HepG2 (cell line): ENCODE measurements around the gene GAL3ST2. TPM values are rescaled to one million over a fixed set of nuclear protein-coding genes. Genes with fewer than 3 reads are reported as not detected.
A peak's percentile ranks its signal among the peaks of the same experiment; 100 is the strongest.

Experiments
- BCL3 ChIP-seq: sonication (generic); formaldehyde crosslinking; IDR thresholded peaks from 2 replicates; pipeline ENCODE4 v1.5.1; 2020; ENCODE audit warnings: mild to moderate bottlenecking, missing genetic modification reagents, moderate library complexity
- DZIP1 ChIP-seq: sonication (generic); formaldehyde crosslinking; IDR thresholded peaks from 2 replicates; pipeline ENCODE4 v1.5.0; 2020; ENCODE audit warnings: mild to moderate bottlenecking, missing genetic modification reagents
- FOXJ3 ChIP-seq: sonication (generic); formaldehyde crosslinking; IDR thresholded peaks from 2 replicates; pipeline ENCODE4 v1.4.0; 2020; ENCODE audit warnings: missing genetic modification reagents, mild to moderate bottlenecking, borderline replicate concordance
- NRL ChIP-seq: sonication (generic); formaldehyde crosslinking; IDR thresholded peaks from 2 replicates; pipeline ENCODE4 v1.5.0; 2020; ENCODE audit warnings: missing genetic modification reagents, mild to moderate bottlenecking, moderate library complexity, borderline replicate concordance
- RXRA ChIP-seq: sonication (generic); formaldehyde crosslinking; IDR thresholded peaks from 2 replicates; pipeline ENCODE4 v1.5.1; 2020; ENCODE audit warnings: missing genetic modification reagents
- ZBTB46 ChIP-seq: sonication (generic); formaldehyde crosslinking; IDR thresholded peaks from 2 replicates; pipeline ENCODE4 v1.4.0; 2020; ENCODE audit warnings: mild to moderate bottlenecking, missing genetic modification reagents, borderline replicate concordance
- ZNF121 ChIP-seq: sonication (generic); formaldehyde crosslinking; IDR thresholded peaks from 2 replicates; pipeline ENCODE4 v1.5.0; 2020; ENCODE audit warnings: mild to moderate bottlenecking, missing genetic modification reagents
- ZNF543 ChIP-seq: sonication (generic); formaldehyde crosslinking; IDR thresholded peaks from 2 replicates; pipeline ENCODE4 v1.4.0; 2020; ENCODE audit warnings: mild to moderate bottlenecking, missing genetic modification reagents
- ZNF629 ChIP-seq: sonication (generic); formaldehyde crosslinking; conservative IDR thresholded peaks from 2 replicates; pipeline ENCODE4 v1.5.0; 2020; ENCODE audit warnings: missing genetic modification reagents
- polyA plus RNA-seq, 8 experiments: library from polyadenylated mRNA; depleted of rRNA in 3 of 8; stranded (reverse) in 7 of 8; unstranded in 1 of 8; fragments of >200 nt; fragmentation: Illumina TruSeq in 4 of 8; extraction: Trizol in 4 of 8; gene quantifications; 2 replicates each; pipeline versions ENCODE4 v1.2.1 to v1.2.3, GENCODE V29; 2011 to 2016; ENCODE audit warnings: low read depth in 4 of 8, missing spikeins in 1 of 8, mixed read lengths in 1 of 8; ENCODE audit not compliant: insufficient read depth in 1 of 8
- total RNA-seq, 5 experiments: library from RNA; depleted of rRNA; stranded (reverse); fragments of >200 nt; fragmentation: Illumina TruSeq; extraction: Trizol; gene quantifications; 2 replicates each; pipeline ENCODE4 v1.2.3, GENCODE V29; 2016; ENCODE audit warnings: low read depth in 1 of 5
- TF ChIP-seq, protein P1 (sequence below), 2 experiments: fragments of 450-650 bp in 1 of 2; sonication (generic) in 1 of 2; formaldehyde crosslinking in 1 of 2; IDR thresholded peaks; 2 replicates each; pipeline versions ENCODE4 v1.6.1 to v1.8.0; 2016 to 2022; ENCODE audit warnings: antibody characterized with exemption in 1 of 2, mild to moderate bottlenecking in 1 of 2, missing genetic modification reagents in 1 of 2

Gene GAL3ST2
- total and polyA plus RNA-seq, 2 of the 13 experiments (the other 11 are each of a cell fraction or from before 2014, with no cell fraction given), result 0.17 to 0.20 TPM

GRCh38 chr2:241733391-241734207, 43.0 kb upstream of the GAL3ST2 start (continued):
- peak; percentile 33; the same call in 1 of the 2 replicates for TF ChIP-seq RXRA
- no peak for TF ChIP-seq ZBTB46 (CRISPR knock-in tag)
- TF ChIP-seq, protein P1, sequence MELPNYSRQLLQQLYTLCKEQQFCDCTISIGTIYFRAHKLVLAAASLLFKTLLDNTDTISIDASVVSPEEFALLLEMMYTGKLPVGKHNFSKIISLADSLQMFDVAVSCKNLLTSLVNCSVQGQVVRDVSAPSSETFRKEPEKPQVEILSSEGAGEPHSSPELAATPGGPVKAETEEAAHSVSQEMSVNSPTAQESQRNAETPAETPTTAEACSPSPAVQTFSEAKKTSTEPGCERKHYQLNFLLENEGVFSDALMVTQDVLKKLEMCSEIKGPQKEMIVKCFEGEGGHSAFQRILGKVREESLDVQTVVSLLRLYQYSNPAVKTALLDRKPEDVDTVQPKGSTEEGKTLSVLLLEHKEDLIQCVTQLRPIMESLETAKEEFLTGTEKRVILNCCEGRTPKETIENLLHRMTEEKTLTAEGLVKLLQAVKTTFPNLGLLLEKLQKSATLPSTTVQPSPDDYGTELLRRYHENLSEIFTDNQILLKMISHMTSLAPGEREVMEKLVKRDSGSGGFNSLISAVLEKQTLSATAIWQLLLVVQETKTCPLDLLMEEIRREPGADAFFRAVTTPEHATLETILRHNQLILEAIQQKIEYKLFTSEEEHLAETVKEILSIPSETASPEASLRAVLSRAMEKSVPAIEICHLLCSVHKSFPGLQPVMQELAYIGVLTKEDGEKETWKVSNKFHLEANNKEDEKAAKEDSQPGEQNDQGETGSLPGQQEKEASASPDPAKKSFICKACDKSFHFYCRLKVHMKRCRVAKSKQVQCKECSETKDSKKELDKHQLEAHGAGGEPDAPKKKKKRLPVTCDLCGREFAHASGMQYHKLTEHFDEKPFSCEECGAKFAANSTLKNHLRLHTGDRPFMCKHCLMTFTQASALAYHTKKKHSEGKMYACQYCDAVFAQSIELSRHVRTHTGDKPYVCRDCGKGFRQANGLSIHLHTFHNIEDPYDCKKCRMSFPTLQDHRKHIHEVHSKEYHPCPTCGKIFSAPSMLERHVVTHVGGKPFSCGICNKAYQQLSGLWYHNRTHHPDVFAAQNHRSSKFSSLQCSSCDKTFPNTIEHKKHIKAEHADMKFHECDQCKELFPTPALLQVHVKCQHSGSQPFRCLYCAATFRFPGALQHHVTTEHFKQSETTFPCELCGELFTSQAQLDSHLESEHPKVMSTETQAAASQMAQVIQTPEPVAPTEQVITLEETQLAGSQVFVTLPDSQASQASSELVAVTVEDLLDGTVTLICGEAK (IDR thresholded peaks at IDR 0.05), result no peak
- TF ChIP-seq, protein P1 (CRISPR knock-in tag; IDR thresholded peaks at IDR 0.05), result peak; percentile 22; the same call in 1 of the 2 replicates
- TF ChIP-seq ZNF629 (CRISPR knock-in tag), result no peak
- 0 out of 2 replicates have a peak, but pooled peaks have one; percentile 20 for TF ChIP-seq BCL3 (CRISPR knock-in tag)
- TF ChIP-seq NRL (CRISPR knock-in tag), result peak; percentile 81; the same call in 1 of the 2 replicates
- TF ChIP-seq ZNF543 (CRISPR knock-in tag), result no peak
- 0 out of 2 replicates have a peak, but pooled peaks have one; percentile 35 for TF ChIP-seq FOXJ3
- peak; percentile 60; the same call in 1 of the 2 replicates for TF ChIP-seq ZNF121 (CRISPR knock-in tag)
- 0 out of 2 replicates have a peak, but pooled peaks have one; percentile 49 for TF ChIP-seq DZIP1
